Measurements from ENCODE around the gene SIK3. TPM values are rescaled to one million over a fixed set of nuclear protein-coding genes. Genes with fewer than 3 reads are reported as not detected.
"Not testable (repeated sequence)": the region's sequence is repeated elsewhere in the genome, so short reads cannot be mapped to it uniquely, and the experiment has no call there.

Gene SIK3
- polyA plus RNA-seq, 1 experiment: 9.0 TPM

DNA sequence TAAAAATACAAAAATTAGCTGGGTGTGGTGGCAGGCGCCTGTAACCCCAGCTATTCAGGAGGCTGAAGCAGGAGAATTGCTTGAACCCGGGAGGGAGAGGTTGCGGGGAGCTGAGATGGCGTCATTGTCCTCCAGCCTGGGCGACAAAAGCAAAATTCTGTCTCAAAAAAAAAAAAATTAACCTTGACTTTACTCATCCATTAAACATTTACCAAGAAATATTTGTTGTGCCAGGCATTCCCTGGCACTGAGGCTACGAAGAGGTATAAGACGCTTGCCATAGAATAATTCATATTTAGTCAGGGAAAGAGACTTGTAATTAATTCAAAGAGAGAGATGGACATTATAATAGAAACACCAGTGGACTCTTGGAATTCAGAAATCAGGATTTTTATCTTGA, 32.7 kb upstream of the SIK3 start:
- CTCF ChIA-PET: no interaction called here
- no peaks in the 10 kb centered on the region for H3K9me3 ChIP-seq (ENCODE audit: control insufficient read depth, insufficient read depth, low read length)
- TF ChIP-seq, protein P1, sequence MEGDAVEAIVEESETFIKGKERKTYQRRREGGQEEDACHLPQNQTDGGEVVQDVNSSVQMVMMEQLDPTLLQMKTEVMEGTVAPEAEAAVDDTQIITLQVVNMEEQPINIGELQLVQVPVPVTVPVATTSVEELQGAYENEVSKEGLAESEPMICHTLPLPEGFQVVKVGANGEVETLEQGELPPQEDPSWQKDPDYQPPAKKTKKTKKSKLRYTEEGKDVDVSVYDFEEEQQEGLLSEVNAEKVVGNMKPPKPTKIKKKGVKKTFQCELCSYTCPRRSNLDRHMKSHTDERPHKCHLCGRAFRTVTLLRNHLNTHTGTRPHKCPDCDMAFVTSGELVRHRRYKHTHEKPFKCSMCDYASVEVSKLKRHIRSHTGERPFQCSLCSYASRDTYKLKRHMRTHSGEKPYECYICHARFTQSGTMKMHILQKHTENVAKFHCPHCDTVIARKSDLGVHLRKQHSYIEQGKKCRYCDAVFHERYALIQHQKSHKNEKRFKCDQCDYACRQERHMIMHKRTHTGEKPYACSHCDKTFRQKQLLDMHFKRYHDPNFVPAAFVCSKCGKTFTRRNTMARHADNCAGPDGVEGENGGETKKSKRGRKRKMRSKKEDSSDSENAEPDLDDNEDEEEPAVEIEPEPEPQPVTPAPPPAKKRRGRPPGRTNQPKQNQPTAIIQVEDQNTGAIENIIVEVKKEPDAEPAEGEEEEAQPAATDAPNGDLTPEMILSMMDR (IDR thresholded peaks at IDR 0.05; ENCODE audit: low read depth, low read length): no peak

DNA sequence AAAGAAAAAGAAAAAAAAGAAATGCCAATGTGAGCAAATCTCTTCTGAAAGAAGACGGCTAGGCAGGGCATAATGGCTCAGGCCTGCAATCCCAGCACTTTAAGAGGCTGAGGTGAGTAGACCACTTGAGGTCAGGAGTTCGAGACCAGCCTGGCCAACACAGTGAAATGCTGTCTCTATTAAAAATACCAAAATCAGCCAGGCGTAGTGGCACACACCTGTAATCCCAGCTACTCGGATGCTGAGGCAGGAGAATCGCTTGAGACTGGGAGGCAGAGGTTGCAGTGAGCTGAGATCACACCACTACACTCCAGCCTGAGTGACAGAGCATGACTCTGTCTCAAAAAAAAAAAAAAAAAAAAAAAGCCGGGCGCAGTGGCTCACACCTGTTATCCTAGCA, 32.2 kb upstream of the SIK3 start:
- H3K9me3 ChIP-seq (ENCODE audit: control insufficient read depth, insufficient read depth, low read length); H3K27ac ChIP-seq (ENCODE audit: low read depth, low read length); POLR2A ChIA-PET; H3K27me3 ChIP-seq (ENCODE audit: control insufficient read depth, insufficient read depth, low read length); CTCF ChIA-PET; DNase-seq (ENCODE audit: low read depth, low spot score); H3K4me3 ChIP-seq (ENCODE audit: low read depth, low read length): not testable (repeated sequence)

More for the DNA sequence above, 32.7 kb upstream of the SIK3 start:
- POLR2A ChIA-PET: no interaction called here
- DNase-seq (ENCODE audit: low read depth, low spot score): no peak
- Histone ChIP-seq H3K27me3 (ENCODE audit: control insufficient read depth, insufficient read depth, low read length) (peaks cover 4% of the 10 kb centered on the region), H3K4me3 (ENCODE audit: low read depth, low read length) (no peak overlapping the region), H3K27ac (ENCODE audit: low read depth, low read length) (no peak overlapping the region)

DNA sequence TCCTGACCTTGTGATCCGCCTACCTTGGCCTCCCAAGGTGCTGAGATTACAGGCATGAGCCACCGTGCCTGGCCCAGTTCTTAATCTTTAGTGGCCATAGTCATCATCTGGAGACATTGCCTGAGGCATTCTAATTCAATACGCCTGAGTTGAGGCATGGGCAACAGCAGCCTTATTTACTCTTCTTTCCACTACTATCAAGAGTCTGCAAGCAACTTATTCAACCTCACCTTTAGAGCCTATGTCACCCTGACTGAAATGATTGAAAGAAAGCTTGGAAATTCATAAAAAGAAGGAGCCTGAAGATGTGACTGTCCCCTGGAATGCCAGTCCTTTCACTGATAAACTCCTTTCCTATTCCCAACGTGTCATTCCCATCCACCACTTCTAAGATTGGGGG, 30.1 kb upstream of the SIK3 start:
- TF ChIP-seq, protein P1 (IDR thresholded peaks at IDR 0.05; ENCODE audit: low read depth, low read length): no peak
- Histone ChIP-seq H3K27ac (ENCODE audit: low read depth, low read length) (no peak overlapping the region), H3K27me3 (ENCODE audit: control insufficient read depth, insufficient read depth, low read length) (peaks cover 9% of the 10 kb centered on the region), H3K4me3 (ENCODE audit: low read depth, low read length) (no peak overlapping the region), H3K9me3 (ENCODE audit: control insufficient read depth, insufficient read depth, low read length) (no peaks in the 10 kb centered on the region)
- POLR2A ChIA-PET: no interaction called here
- CTCF ChIA-PET: interaction anchor here (2.0 to 2.9 kb wide), 2 partner anchors 9 to 22 kb away, joined by 5 to 11 read pairs; no protein-coding TSS in a partner anchor
- no peak for DNase-seq (ENCODE audit: low read depth, low spot score)

DNA sequence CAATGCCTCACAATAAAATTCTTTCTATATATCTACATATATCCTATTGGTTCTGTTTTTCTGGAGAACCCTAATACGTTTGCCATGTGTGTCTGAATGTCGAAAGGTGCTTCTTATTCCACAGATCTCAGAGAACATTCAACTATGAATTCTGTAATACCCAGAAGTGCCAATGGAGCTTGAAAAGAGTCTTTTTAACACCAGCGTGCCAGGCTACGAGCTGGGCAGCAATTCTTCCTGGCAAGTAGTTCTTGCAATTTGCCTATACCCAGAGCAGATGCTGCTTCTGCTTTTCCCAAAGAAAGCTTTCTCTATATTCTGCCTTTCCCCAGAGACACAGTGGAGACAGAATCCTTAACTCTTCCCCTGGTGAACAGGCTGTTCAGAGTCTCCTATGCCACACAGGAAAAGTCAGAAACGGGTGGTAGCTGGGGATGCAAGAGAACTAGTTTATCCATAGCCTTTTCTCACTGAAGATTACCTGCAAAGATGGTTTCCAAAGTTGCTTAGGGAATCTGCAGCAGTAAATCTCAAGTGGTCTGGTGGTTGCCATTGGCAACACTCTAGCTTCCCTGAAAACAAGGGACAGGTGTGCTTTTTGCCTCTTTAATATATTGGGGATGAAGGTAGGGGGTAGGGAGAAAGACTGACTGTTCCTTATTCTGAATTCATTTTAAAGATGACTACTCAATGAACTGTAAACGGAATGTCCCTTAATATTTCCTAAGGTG, 29.1 kb upstream of the SIK3 start:
- Histone ChIP-seq H3K27me3 (ENCODE audit: control insufficient read depth, insufficient read depth, low read length) (peaks cover 9% of the 10 kb centered on the region), H3K4me3 (ENCODE audit: low read depth, low read length) (no peak overlapping the region), H3K9me3 (ENCODE audit: control insufficient read depth, insufficient read depth, low read length) (no peaks in the 10 kb centered on the region), H3K27ac (ENCODE audit: low read depth, low read length) (no peak overlapping the region)
- TF ChIP-seq, protein P1 (IDR thresholded peaks at IDR 0.05; ENCODE audit: low read depth, low read length): no peak
- ChIA-PET POLR2A (interaction anchor here (0.7 kb wide), 1 partner anchor 74 kb away, joined by 4 read pairs; no protein-coding TSS in a partner anchor), CTCF (interaction anchor here (0.5 to 2.9 kb wide), 3 partner anchors 8 to 85 kb away, joined by 4 to 11 read pairs (median 5); no protein-coding TSS in a partner anchor)
- DNase-seq (ENCODE audit: low read depth, low spot score): no peak

DNA sequence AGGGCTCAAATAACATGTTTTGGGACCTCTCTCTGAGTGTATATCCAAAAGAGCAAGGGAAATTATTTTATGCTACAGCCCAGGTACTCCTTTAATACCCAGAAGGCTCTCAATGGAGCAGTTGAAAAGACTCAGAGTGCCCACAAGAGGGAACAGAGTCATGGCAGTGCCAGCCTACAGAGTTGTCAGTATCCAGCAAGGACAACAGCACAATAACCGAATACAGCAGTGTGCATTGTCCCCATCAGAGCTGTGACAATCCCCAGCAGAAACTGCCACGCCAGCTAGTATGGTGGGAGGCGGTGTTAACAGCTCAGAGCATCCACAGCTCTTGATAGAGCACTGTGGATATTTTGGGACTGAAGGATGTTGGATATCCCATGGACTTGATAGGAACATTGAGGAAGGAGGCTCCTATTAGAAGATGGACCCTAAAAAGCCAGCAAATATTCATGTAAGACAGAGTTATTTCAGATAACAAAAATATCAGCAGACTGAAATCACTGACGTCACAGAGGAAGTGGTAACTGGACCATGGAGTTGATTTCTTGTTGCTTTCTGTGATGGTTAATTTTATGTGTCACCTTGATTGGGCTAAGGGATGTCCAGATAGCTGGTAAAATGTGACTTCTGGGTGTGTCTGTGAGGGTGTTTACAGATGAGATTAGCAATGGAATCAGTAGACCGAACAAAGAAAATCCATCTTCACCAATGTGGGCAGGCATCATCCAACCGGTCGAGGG, 28.2 kb upstream of the SIK3 start:
- no peaks in the 10 kb centered on the region for H3K9me3 ChIP-seq (ENCODE audit: control insufficient read depth, insufficient read depth, low read length)
- H3K27me3 ChIP-seq (ENCODE audit: control insufficient read depth, insufficient read depth, low read length): peaks cover 9% of the 10 kb centered on the region
- H3K4me3 ChIP-seq (ENCODE audit: low read depth, low read length): no peak overlapping the region
- no peak for DNase-seq (ENCODE audit: low read depth, low spot score)
- ChIA-PET CTCF (interaction anchor here (0.8 to 2.9 kb wide), 2 partner anchors 20 to 102 kb away, joined by 3 to 11 read pairs; no protein-coding TSS in a partner anchor), POLR2A (no interaction called here)
- no peak overlapping the region for H3K27ac ChIP-seq (ENCODE audit: low read depth, low read length)
- TF ChIP-seq, protein P1 (IDR thresholded peaks at IDR 0.05; ENCODE audit: low read depth, low read length): no peak
